Stimulated activated naive CD4-positive, alpha-beta T cell (primary cell): ENCODE data around the gene FOXA3.

Experiments used
- DNase-seq, 6 experiments: peaks; one replicate each; lab custom pipeline; 2025; lab: John Stamatoyannopoulos, UW

The FOXA3 gene

GRCh38 chr19:45919678-45920077, 55.6 kb downstream of the FOXA3 start:
- no peak for DNase-seq

GRCh38 chr19:45920458-45920857, 56.3 kb downstream of the FOXA3 start:
- DNase-seq: no peak

DNA sequence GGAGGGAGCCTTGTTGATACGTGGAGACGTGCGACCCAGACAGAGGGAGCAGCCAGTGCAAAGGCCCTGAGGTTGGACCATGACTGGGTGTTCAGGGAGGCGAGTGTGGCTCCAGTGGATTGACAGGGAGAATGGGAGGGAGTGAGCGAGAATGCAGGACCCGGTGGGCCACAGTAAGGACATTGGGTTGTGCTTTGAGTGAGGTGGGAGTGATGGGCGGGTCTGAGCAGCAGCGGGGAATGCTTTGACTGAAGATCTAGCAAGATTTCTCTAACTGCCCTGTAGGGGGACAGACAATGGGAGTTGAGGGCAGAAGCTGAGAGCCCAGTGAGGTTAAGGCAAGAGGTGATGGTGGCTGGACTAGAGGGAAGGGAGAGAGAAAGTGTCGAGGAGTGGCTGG, 58.2 kb downstream of the FOXA3 start:
- DNase-seq: no peak
